ENCODE measurements around the gene LRP2. TPM values are rescaled to one million over a fixed set of nuclear protein-coding genes. Genes with fewer than 3 reads are reported as not detected.
A peak's percentile ranks its signal among the peaks of the same experiment; 100 is the strongest.

LRP2 gene
- total RNA-seq, 1 experiment from 2014 or later = 260 TPM

DNA sequence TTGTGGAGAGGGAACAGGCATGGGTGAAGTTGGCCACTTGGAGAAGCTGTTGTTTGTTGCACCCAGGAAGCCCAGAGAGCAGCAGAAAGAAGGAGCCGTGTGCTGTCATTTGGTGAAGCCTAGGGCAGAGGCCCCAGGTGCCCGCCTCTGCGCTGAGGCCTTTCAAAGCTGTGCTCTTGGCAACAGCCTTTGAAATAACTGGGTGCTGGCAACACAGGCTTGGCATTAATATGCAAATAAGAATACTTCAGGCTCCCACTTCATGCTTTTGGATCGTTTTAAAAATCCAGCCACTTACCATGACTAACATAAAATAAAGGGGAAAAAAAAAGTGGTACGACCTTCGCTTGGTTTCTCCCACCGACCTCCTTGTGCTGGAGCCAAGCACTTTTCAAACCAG lies 251.9 kb downstream of the LRP2 start:
- intact Hi-C loops (cut with micrococcal nuclease; ENCODE audit: unreplicated experiment) = loop anchor here (1.0 kb wide), 3 partner anchors 31 to 287 kb away; no protein-coding TSS in a partner anchor
- Histone ChIP-seq H3K27me3 (replicated peaks; ENCODE audit: control insufficient read depth, insufficient read depth, low read length) (no peaks in the 10 kb centered on the region; the same call in 1 of the 2 replicates), H3K9me3 (no peaks in the 10 kb centered on the region), H3K4me3 (ENCODE audit: low read depth, low read length) (no peak overlapping the region), H3K36me3 (ENCODE audit: control insufficient read depth, insufficient read depth, low read length) (no peaks in the 10 kb centered on the region), H3K4me1 (peaks cover 5% of the 10 kb centered on the region; the same call in 1 of the 2 replicates)
- peaks cover 13% of the 10 kb centered on the region for H3K36me3 Mint-ChIP-seq (ENCODE audit: insufficient read depth, unreplicated experiment)
- no peak overlapping the region for H3K4me3 Mint-ChIP-seq (ENCODE audit: unreplicated experiment)
- no peak overlapping the region for H3K27ac Mint-ChIP-seq (ENCODE audit: unreplicated experiment)
- no peak for DNase-seq
- BruUV-seq (replicated peaks) = no TSS peak
- TF ChIP-seq, protein P1, sequence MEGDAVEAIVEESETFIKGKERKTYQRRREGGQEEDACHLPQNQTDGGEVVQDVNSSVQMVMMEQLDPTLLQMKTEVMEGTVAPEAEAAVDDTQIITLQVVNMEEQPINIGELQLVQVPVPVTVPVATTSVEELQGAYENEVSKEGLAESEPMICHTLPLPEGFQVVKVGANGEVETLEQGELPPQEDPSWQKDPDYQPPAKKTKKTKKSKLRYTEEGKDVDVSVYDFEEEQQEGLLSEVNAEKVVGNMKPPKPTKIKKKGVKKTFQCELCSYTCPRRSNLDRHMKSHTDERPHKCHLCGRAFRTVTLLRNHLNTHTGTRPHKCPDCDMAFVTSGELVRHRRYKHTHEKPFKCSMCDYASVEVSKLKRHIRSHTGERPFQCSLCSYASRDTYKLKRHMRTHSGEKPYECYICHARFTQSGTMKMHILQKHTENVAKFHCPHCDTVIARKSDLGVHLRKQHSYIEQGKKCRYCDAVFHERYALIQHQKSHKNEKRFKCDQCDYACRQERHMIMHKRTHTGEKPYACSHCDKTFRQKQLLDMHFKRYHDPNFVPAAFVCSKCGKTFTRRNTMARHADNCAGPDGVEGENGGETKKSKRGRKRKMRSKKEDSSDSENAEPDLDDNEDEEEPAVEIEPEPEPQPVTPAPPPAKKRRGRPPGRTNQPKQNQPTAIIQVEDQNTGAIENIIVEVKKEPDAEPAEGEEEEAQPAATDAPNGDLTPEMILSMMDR (IDR thresholded peaks at IDR 0.05; ENCODE audit: insufficient read depth in 1 of 2, low read depth in 1 of 2, low read length in 1 of 2, severe bottlenecking in 1 of 2, unreplicated experiment in 1 of 2) = no peak
- H3K9me3 Mint-ChIP-seq (ENCODE audit: unreplicated experiment) = no peaks in the 10 kb centered on the region
- peaks cover 2% of the 10 kb centered on the region for H3K27me3 Mint-ChIP-seq (ENCODE audit: insufficient read depth, unreplicated experiment)
- ChIA-PET CTCF (interaction anchor here (0.7 to 2.6 kb wide), 8 partner anchors 14 to 292 kb away, joined by 3 to 28 read pairs (median 5); no protein-coding TSS in a partner anchor), POLR2A (no interaction called here)
- H3K4me1 Mint-ChIP-seq (ENCODE audit: low read depth, unreplicated experiment) = peaks cover 10% of the 10 kb centered on the region

DNA sequence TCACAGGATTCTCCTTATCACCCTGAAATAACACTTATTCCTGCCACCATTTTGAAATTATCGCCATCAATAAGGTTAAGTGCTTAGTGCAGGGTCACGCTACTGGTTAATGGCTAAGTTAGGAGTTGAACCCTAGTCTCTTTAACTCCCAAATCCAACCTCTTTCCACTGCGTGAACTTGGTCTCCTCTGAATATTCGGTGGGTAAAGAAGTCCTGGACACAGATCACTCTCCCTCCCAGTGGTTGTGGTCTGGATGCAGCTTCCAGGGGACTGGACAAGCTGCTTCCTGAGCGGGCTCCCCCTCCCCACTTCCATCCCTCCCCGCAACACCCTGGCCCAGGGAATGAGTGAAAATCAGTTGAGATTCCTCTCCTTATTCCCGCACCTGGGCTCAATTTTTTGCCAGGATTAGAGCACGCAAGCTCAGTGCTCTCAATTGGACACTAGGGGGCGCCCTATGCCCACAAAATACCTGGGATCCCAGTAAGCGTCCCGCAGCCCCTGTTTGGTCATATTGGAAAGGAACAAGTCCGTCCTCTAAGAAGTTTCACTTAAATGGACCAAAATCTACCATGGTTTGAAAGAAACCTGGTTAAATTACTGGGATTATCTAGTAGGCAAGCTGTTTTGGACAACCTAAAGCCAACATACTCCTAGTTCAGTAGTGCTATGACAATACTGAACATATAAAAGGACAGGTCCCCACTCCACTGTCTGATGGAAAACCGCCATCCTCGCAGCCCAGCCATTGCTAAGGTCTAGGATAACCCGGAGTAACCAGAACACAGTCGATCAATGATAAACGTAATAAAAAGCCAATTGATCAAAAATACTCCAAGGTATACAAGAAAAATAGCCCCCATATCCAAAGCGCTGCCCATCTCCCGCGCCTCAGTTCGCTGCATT lies 252.6 kb downstream of the LRP2 start:
- Mint-ChIP-seq H3K27ac (ENCODE audit: unreplicated experiment) (no peak overlapping the region), H3K4me3 (ENCODE audit: unreplicated experiment) (no peak overlapping the region), H3K9me3 (ENCODE audit: unreplicated experiment) (no peaks in the 10 kb centered on the region), H3K27me3 (ENCODE audit: insufficient read depth, unreplicated experiment) (peaks cover 4% of the 10 kb centered on the region), H3K4me1 (ENCODE audit: low read depth, unreplicated experiment) (peaks cover 10% of the 10 kb centered on the region), H3K36me3 (ENCODE audit: insufficient read depth, unreplicated experiment) (peaks cover 8% of the 10 kb centered on the region)
- DNase-seq = peak; percentile 82 to 86
- intact Hi-C loops (cut with micrococcal nuclease; ENCODE audit: unreplicated experiment) = loop anchor here (1.0 to 5.0 kb wide), 5 partner anchors 23 to 288 kb away; no protein-coding TSS in a partner anchor
- H3K27me3 ChIP-seq (replicated peaks; ENCODE audit: control insufficient read depth, insufficient read depth, low read length) = no peaks in the 10 kb centered on the region; the same call in 1 of the 2 replicates
- H3K9me3 ChIP-seq = no peaks in the 10 kb centered on the region
- no peaks in the 10 kb centered on the region for H3K36me3 ChIP-seq (ENCODE audit: control insufficient read depth, insufficient read depth, low read length)
- CTCF ChIA-PET = interaction anchor here (0.6 to 2.6 kb wide), 12 partner anchors 13 to 310 kb away, joined by 3 to 28 read pairs (median 4); no protein-coding TSS in a partner anchor
- peaks cover 5% of the 10 kb centered on the region; the same call in 1 of the 2 replicates for H3K4me1 ChIP-seq
- no TSS peak for BruUV-seq (replicated peaks)
- no peak overlapping the region for H3K4me3 ChIP-seq (ENCODE audit: low read depth, low read length)
- POLR2A ChIA-PET = no interaction called here
- TF ChIP-seq, protein P1 (IDR thresholded peaks at IDR 0.05; ENCODE audit: insufficient read depth in 1 of 2, low read depth in 1 of 2, low read length in 1 of 2, severe bottlenecking in 1 of 2, unreplicated experiment in 1 of 2) = peak; percentile 89 to 94

DNA sequence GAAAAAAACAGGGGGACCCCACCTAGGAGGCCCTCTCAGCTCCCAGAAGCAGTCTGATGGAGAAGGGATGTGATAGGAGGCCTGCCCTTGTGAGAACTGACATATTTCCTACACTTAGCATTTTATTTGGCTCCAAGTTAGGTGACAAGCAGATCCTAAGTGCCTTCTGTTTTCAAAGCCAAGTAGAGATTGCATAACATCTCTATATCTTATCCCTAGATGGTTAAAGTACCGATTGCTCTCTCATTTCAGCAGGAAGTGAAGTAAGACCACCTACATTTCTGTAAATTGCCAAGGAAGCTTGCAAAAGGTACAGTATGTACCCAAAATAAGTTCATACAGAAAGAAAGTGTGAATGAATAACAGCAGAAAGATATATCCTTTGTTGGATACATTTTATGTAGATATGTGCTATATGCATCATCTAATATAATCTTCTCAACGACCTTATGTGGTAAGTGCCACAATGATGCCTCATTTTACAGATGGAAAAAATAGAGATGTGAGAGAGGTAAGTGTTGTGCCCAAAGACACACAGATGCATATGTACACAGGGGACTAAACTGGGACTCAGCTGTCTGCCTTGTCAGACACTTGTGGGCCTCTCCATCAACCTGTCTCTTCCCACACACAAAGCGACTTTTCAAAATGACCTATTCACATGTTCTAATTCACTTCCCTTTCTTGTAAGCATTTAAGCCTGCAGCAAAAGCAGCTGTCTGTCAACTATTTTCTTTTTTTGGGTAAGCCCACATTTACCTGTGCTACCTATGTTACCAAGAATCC lies 254.0 kb downstream of the LRP2 start:
- Histone ChIP-seq H3K36me3 (ENCODE audit: control insufficient read depth, insufficient read depth, low read length) (no peaks in the 10 kb centered on the region), H3K9me3 (no peaks in the 10 kb centered on the region), H3K4me1 (peaks cover 5% of the 10 kb centered on the region; the same call in 1 of the 2 replicates), H3K4me3 (ENCODE audit: low read depth, low read length) (no peak overlapping the region), H3K27me3 (replicated peaks; ENCODE audit: control insufficient read depth, insufficient read depth, low read length) (no peaks in the 10 kb centered on the region; the same call in 1 of the 2 replicates)
- no peak for DNase-seq
- H3K4me1 Mint-ChIP-seq (ENCODE audit: low read depth, unreplicated experiment) = peaks cover 10% of the 10 kb centered on the region
- H3K9me3 Mint-ChIP-seq (ENCODE audit: unreplicated experiment) = no peaks in the 10 kb centered on the region
- peaks cover 12% of the 10 kb centered on the region for H3K27me3 Mint-ChIP-seq (ENCODE audit: insufficient read depth, unreplicated experiment)
- intact Hi-C loops (cut with micrococcal nuclease; ENCODE audit: unreplicated experiment) = loop anchor here (5.0 kb wide), 1 partner anchor 169 kb away; no protein-coding TSS in a partner anchor
- H3K36me3 Mint-ChIP-seq (ENCODE audit: insufficient read depth, unreplicated experiment) = no peaks in the 10 kb centered on the region
- BruUV-seq (replicated peaks) = no TSS peak
- H3K27ac Mint-ChIP-seq (ENCODE audit: unreplicated experiment) = no peak overlapping the region
- H3K4me3 Mint-ChIP-seq (ENCODE audit: unreplicated experiment) = no peak overlapping the region
- CTCF ChIA-PET = interaction anchor here (2.3 to 2.6 kb wide), 2 partner anchors 17 to 24 kb away, joined by 5 to 28 read pairs; no protein-coding TSS in a partner anchor
- TF ChIP-seq, protein P1 (IDR thresholded peaks at IDR 0.05; ENCODE audit: insufficient read depth in 1 of 2, low read depth in 1 of 2, low read length in 1 of 2, severe bottlenecking in 1 of 2, unreplicated experiment in 1 of 2) = no peak
- POLR2A ChIA-PET = no interaction called here

All from Caco-2 (cell line).